Activated T-helper 2 cell treated with anti-CD3 and anti-CD28 coated beads, Interferon-gamma antibody, Interleukin-2, Interleukin-4, amounts not matched to agents 10 μg/mL and 5 μg/mL and 100 μg/mL, durations not matched to agents 14 hours and 24 hours and 36 hours (primary cell): ENCODE measurements around the gene PIK3R3. TPM values are rescaled to one million over a fixed set of nuclear protein-coding genes. Genes with fewer than 3 reads are reported as not detected.

Experiments used
- DNase-seq: peaks from one replicate; pipeline ENCODE4 v3.0.0; 2021; ENCODE audit warnings: low spot score
- H3K27ac Mint-ChIP-seq: one replicate; pipeline ENCODE4 v1.8.0; 2021; ENCODE audit warnings: mixed read lengths
- H3K27me3 Mint-ChIP-seq: one replicate; pipeline ENCODE4 v1.8.0; 2021; ENCODE audit warnings: low read depth, mixed read lengths
- H3K36me3 Mint-ChIP-seq: one replicate; pipeline ENCODE4 v1.8.0; 2021; ENCODE audit warnings: low read depth, mixed read lengths
- H3K4me1 Mint-ChIP-seq: one replicate; pipeline ENCODE4 v1.8.0; 2021; ENCODE audit warnings: low read depth, mixed read lengths
- H3K4me3 Mint-ChIP-seq: one replicate; pipeline ENCODE4 v1.8.0; 2021; ENCODE audit warnings: low read depth, mild to moderate bottlenecking, moderate library complexity, mixed read lengths
- H3K9me3 Mint-ChIP-seq: one replicate; pipeline ENCODE4 v1.8.0; 2021; ENCODE audit warnings: mixed read lengths
- intact Hi-C: fragments of 100-400 bp; cut with micrococcal nuclease; formaldehyde crosslinking; loops from one replicate; pipeline ENCODE4 v1.15.1; 2023
- total RNA-seq: library from RNA; stranded (reverse); gene quantifications from 2 replicates; pipeline ENCODE4 v1.2.3, GENCODE V29; 2022

Gene PIK3R3
- 2.8 and 3.3 TPM in 2 replicates for total RNA-seq

DNA sequence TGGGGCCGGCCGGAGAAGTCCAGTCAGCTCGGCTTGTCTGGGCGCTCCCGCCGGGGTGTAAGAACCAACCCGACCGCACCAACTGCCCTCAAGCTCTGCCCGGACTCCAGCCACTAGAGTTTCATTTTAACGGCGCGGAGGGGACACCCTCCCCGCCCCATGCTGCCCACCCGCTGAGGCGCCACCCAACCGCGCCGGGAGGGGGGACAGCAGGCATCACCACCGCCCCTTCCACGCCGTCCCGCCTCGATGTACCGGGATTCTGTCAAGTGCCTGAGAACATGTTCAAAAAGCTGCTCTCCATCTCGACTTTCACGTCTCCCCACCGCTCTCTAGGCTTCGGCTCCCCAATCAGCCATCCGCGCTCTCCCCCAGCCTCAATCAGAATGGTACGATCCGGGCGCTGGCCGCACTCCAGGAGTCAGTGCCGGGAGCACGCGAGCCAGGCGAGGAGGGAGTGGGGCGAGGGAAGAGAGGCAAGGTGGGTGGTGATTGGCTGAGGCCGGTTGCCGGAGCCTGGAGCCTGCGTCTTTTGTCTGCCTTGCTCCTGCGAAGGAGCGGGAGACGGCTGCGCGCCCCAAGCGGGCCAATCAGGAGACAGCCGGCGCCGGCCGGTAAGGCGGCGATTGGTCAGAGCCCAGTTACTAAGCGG, at the start of gene PIK3R3:
Gene PIK3R3, minus strand, starts transcription at position 101 of the 652 bp plus-strand sequence. CDS start 677 bp downstream, outside the sequence.
- peak; percentile 91 for DNase-seq
- Mint-ChIP-seq H3K36me3 (no peaks in the 10 kb centered on the region), H3K27me3 (peaks cover 62% of the 10 kb centered on the region), H3K4me1 (peaks cover 24% of the 10 kb centered on the region), H3K9me3 (no peaks in the 10 kb centered on the region), H3K27ac (peak within 1 kb of the TSS; percentile 96), H3K4me3 (peak within 1 kb of the TSS; percentile 94)
- intact Hi-C loops = loop anchor here (5.0 kb wide), 1 partner anchor 330 kb away; the partner anchor contains the start of gene MAST2

DNA sequence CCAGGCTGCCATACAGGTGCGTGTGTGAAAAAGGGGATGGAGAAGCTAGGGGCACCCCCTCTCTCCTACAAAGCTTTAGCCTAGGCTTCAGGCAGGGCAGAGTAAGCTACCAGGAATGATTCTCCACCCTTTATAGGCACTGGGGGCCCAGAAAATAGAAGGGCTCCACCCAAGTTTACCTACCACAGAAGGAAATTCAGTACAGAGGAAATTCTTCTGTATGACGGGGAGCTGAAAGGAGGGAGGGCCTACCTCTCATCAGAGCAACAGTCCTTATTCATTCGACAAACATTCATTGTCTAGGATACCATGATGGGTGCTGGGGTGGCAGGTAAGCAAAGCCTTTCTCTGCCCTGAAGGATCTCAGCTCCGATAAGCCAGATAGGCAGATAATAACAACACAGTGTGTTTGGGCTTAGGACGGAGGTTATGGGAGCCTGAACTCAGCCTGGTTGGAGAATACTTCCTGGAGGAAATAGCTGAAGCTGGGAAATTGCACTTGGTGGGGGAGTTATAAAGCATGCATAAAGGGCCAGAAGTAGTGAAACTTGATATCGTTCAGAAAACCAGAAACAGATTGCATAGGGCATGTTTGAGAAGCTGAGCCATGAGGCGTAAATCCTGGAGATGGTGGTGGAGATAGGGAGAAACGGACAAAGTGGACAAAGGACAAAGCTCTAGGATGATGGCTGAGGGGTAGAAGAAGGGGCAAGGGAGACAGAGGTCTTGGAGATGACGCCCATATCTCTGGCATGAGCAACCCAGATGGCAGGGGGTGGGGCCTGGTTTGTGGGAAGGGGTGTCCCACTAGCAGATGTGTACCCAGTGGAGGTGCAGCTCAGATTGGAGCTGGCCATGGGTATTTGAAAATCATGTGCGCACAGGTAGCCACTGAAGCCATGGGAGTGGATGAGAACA, 49.2 kb upstream of the PIK3R3 start:
- Mint-ChIP-seq H3K4me3 (no peak overlapping the region), H3K36me3 (no peaks in the 10 kb centered on the region), H3K9me3 (no peaks in the 10 kb centered on the region), H3K27me3 (peaks cover 5% of the 10 kb centered on the region), H3K27ac (no peak overlapping the region), H3K4me1 (peaks cover 14% of the 10 kb centered on the region)
- DNase-seq = no peak
- intact Hi-C loops = no loop called here

DNA sequence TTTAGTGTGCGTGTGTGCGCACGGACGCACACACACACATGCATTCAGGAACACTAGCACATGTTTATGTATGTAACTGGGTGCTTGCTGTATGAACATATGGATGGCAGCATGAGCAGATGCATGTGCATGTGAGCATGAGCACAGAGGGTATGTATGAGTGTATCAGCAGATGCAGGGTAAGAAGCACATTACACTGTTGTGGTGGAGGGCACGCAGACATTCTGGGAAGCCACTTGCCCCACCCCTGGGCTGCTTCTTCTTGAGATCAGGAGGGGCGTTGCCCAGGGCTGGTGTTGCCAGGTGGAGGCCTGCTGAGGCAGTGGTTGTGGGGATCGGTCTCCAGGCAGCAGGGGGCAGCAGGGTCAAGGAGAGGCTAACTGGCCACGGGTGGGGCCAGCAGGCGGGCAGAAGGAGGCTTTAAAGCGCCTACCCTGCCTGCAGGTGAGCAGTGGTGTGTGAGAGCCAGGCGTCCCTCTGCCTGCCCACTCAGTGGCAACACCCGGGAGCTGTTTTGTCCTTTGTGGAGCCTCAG, 47.7 kb upstream of the PIK3R3 start:
- no peak for DNase-seq

DNA sequence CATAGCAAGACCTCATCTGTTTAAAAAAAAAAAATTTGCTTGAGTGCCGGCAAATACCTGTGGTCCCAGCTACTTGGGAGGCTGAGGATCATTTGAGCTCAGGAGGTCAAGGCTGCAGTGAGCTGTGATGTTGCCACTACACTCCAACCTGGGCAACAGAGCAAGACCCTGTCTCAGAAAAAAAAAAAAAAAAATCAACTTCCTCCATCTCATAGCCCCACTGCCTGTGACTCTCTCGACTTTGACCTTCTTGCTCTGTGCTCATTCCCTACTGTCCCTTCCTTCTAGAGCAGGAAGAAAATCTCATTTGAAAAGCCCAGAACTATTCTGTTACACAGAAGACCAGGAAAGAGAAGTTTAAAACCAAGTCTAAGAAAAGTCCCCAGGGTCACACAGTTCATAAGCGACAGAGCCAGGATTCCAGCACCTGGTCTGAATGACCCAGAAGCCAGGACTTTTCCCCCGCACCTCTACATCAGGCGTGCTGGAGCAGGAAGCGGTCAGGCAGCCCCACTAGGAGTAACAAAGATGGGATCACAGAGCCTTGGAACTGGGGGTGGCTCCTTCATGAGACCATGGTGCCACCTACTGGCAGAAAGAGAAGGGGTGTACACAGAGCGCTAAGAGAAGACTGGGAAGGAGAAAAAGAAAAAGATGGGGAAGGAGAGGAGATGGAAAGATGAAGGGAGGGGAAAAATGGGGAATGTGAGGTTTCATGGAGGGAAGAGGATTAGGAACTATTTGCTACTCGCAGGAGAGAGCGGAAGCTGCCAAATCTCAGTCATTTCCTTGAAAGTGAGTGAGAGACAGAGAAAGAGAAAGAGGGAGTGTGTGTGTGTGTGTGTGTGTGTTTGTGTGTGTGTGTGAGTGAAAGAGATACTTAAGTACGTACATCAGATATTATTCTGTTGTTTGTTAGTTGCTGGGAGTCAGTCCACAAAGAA, 47.0 kb upstream of the PIK3R3 start:
- no peaks in the 10 kb centered on the region for H3K36me3 Mint-ChIP-seq
- no peak overlapping the region for H3K27ac Mint-ChIP-seq
- H3K9me3 Mint-ChIP-seq = no peaks in the 10 kb centered on the region
- intact Hi-C loops = loop anchor here (1.0 to 2.0 kb wide), 2 partner anchors 43 to 142 kb away; no protein-coding TSS in a partner anchor
- H3K27me3 Mint-ChIP-seq = peaks cover 7% of the 10 kb centered on the region
- no peak overlapping the region for H3K4me3 Mint-ChIP-seq
- H3K4me1 Mint-ChIP-seq = peaks cover under 1% of the 10 kb centered on the region
- peak; percentile 39 for DNase-seq

More for the DNA sequence above, 47.7 kb upstream of the PIK3R3 start:
- no peaks in the 10 kb centered on the region for H3K36me3 Mint-ChIP-seq
- H3K27me3 Mint-ChIP-seq = peaks cover 7% of the 10 kb centered on the region
- H3K4me1 Mint-ChIP-seq = peaks cover 8% of the 10 kb centered on the region
- no peak overlapping the region for H3K4me3 Mint-ChIP-seq
- intact Hi-C loops = no loop called here
- H3K27ac Mint-ChIP-seq = no peak overlapping the region
- H3K9me3 Mint-ChIP-seq = no peaks in the 10 kb centered on the region

DNA sequence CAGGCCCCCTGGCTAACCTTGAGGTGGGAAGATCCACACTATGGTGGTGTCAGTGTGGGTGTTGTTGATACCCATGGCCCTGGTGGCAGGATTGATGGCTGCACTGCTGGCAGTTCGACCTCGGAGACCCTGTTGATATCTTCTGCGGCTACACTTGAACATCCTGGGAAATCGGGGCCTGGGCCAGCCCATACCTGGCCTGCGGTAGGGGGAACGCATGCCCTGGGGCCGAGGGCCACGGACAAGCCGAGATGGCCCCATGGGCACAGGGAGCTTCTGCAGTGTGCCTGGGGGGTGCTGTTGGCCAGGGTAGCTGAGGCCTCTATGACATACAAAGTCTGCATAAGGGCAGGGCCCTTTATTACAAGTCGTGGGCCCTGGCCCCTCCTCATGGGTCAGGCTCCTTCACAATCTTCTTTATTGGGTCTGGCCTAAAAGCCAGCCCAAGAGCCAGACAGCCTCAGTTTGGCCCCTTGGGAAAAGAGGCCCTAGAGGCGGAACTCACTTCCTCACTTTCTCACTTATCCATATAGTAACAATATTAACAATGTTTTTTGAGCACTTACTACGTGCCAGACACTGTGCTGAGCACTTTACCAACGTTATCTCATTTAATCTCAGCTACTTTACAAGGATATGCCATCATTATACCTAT, 43.9 kb upstream of the PIK3R3 start, which contains the start of gene P3R3URF:
Gene P3R3URF, minus strand, starts transcription at position 278 of the 655 bp plus-strand sequence. Its CDS starts 17 bp downstream, at position 261.
- intact Hi-C loops = no loop called here

DNA sequence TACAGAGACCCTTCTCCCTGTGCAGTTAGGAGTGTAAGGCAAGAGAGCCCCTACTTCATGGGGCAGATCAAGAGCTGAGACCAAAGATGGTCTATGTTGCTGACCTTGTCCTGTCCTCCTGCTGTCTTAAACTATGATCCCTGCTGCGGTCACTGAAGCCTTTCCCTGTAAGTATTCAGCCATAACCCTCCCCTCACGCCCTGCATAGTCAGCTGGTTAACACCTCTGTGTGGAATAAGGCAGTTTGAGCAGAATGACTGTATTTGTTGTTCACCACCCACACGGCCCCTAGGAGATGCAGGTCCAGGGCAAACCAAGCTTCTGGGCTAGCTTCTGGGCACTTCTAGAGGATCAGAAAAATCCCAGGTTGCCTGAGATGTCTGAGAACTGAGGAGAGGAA, 42.8 kb upstream of the PIK3R3 start:
- no peak for DNase-seq
- H3K4me1 Mint-ChIP-seq = no peaks in the 10 kb centered on the region
- intact Hi-C loops = no loop called here

More for the DNA sequence above, 43.9 kb upstream of the PIK3R3 start, which contains the start of gene P3R3URF:
- H3K4me1 Mint-ChIP-seq = no peaks in the 10 kb centered on the region
- peaks cover 7% of the 10 kb centered on the region for H3K27me3 Mint-ChIP-seq
- H3K36me3 Mint-ChIP-seq = no peaks in the 10 kb centered on the region
- no peak for DNase-seq
- no peak within 1 kb of the TSS for H3K27ac Mint-ChIP-seq
- H3K9me3 Mint-ChIP-seq = no peaks in the 10 kb centered on the region
- H3K4me3 Mint-ChIP-seq = no peak within 1 kb of the TSS

DNA sequence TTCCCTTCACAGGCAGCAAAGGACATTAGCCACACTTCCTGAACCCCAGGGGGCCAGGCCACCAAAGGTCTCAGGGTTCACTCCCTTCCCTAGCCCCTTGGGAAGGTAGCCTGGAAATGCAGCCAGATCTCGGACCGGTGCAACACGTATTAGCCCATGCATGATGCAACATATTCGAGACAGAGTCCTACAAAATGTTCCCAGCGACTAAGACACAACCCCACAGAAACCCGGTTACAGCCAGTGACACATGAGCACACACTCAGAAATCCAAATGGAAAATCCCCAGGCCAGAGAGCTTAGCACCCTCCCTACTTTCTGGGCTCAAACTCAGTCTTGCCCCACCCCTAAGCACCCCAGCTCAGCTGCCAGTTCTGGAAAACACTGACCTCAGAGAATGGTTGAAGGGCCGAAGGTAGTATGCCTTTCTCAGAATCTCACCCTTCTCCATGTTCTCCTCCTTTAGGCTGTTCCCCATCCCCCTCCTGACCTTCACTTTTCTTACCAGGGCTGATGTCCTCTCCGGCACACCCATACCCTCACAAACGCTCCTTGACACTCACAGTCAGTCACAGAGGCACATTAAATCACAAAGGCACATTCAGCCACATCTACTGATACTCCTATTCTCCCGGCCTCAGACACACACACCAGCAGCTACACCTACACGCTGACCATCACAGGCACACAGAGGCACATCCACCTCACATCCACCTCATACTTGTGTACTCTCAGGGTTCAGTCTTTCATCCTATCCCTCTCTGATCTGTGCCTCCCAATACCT, 42.2 kb upstream of the PIK3R3 start, which contains the start of gene TSPAN1:
Gene TSPAN1, plus strand, starts transcription at position 640 of the 784 bp plus-strand sequence. CDS start 6,021 bp downstream, outside the sequence.
- intact Hi-C loops = no loop called here
- no peaks in the 10 kb centered on the region for H3K4me1 Mint-ChIP-seq
- no peaks in the 10 kb centered on the region for H3K36me3 Mint-ChIP-seq
- H3K27me3 Mint-ChIP-seq = peaks cover 14% of the 10 kb centered on the region
- DNase-seq = no peak
- no peak within 1 kb of the TSS for H3K4me3 Mint-ChIP-seq
- H3K9me3 Mint-ChIP-seq = no peaks in the 10 kb centered on the region
- H3K27ac Mint-ChIP-seq = no peak within 1 kb of the TSS

More for the DNA sequence above, 42.8 kb upstream of the PIK3R3 start:
- Mint-ChIP-seq H3K36me3 (no peaks in the 10 kb centered on the region), H3K27me3 (peaks cover 12% of the 10 kb centered on the region), H3K4me3 (no peak overlapping the region), H3K27ac (no peak overlapping the region), H3K9me3 (no peaks in the 10 kb centered on the region)

DNA sequence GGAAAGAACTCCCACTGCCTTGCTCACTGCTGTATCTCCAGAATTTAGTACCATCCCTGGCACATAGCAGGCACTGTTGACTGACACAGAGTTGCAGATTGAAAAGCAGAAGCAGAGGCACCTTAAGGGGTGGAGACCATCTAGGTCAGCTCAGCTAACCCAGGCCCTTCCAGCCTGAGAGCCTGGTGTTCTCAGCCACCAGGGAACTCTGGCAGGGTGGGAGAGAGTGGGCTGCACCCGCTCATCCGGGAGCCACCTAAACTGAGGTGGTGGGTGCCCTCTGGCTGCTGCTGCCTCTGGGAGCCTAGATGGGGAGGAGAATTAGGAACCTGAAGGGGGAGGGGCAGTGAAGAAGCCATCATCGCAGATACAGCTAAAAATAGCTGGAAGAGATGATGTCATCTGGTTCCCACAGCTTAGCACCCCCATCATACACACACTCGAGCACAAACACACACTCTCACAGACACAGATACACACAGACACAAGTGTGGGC, 41.0 kb upstream of the PIK3R3 start:
- H3K27ac Mint-ChIP-seq = no peak overlapping the region
- peaks cover 22% of the 10 kb centered on the region for H3K27me3 Mint-ChIP-seq
- no peak for DNase-seq
- H3K4me1 Mint-ChIP-seq = no peaks in the 10 kb centered on the region
- intact Hi-C loops = no loop called here
- H3K4me3 Mint-ChIP-seq = no peak overlapping the region
- no peaks in the 10 kb centered on the region for H3K36me3 Mint-ChIP-seq
- H3K9me3 Mint-ChIP-seq = no peaks in the 10 kb centered on the region

DNA sequence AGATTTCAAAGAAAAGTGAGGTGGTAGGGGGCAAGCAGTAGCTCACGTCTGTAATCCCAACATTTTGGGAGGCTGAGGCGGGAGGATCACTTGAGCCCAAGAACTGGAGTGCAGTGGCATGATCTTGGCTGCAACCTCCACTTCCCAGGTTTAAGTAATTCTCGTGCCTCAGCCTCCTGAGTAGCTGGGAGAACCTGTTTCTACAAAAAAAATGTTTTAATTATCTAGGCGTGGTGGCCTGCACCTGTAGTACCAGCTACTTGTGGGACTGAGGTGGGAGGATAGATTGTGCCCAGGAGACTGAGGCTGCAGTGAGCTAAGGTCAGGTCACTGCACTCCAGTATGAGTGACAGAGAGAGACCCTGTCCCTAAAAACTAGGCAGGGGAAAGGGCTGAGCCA, 39.9 kb upstream of the PIK3R3 start:
- Mint-ChIP-seq H3K27me3 (peaks cover 27% of the 10 kb centered on the region), H3K36me3 (no peaks in the 10 kb centered on the region), H3K4me1 (peaks cover 3% of the 10 kb centered on the region), H3K9me3 (no peaks in the 10 kb centered on the region), H3K27ac (no peak overlapping the region), H3K4me3 (no peak overlapping the region)
- DNase-seq = no peak
- intact Hi-C loops = no loop called here

DNA sequence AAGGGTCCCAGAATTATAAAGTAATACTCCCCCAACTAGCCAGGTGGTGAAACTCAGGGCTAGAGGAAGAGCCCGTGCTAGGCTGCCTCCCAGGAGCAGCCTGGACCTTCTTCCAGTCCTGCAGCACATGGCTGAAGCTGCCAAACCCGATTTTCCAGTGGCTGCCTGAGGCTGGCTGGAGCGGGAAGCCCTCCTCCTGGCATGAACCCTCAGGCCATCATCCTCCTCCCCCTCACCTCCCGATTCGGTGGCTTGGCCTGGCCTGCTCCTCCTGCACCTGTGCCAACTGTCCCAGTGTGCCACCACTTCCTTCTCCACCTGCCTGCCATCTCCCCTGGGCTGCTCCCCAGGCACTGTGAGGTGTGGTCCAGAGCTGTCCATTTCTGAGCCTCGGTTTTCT, 39.4 kb upstream of the PIK3R3 start:
- H3K9me3 Mint-ChIP-seq = no peaks in the 10 kb centered on the region
- intact Hi-C loops = no loop called here

DNA sequence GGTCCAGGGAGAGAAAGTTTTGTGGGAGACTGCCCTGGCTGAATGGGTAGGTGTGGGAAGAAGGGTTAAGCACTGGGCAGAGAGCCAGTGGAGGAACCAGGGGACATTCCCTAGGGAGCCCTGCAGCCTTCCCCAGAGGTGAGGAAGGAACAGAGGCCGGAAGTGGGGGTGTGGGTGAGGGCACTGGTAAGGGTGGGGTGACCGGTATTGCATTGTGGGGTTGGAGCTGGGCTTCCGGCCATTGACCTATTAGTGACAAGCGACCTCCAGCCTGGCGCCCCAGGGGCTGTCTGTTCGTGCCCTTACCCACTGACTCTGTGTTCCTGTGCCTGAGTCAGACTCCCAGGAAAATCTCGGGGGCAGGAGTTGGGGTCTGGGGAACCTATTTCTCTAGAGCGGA, 38.9 kb upstream of the PIK3R3 start:
- intact Hi-C loops = no loop called here
- Mint-ChIP-seq H3K4me1 (peaks cover 7% of the 10 kb centered on the region), H3K36me3 (no peaks in the 10 kb centered on the region), H3K27me3 (peaks cover 24% of the 10 kb centered on the region), H3K4me3 (no peak overlapping the region), H3K27ac (no peak overlapping the region), H3K9me3 (no peaks in the 10 kb centered on the region)
- DNase-seq = no peak

More for the DNA sequence above, 39.4 kb upstream of the PIK3R3 start:
- Mint-ChIP-seq H3K4me3 (no peak overlapping the region), H3K27ac (no peak overlapping the region), H3K27me3 (peaks cover 26% of the 10 kb centered on the region), H3K4me1 (peaks cover 7% of the 10 kb centered on the region), H3K36me3 (no peaks in the 10 kb centered on the region)
- no peak for DNase-seq
